Endometrial microvascular endothelial cells (primary cell): ENCODE data around the gene OTUB1. TPM values are rescaled to one million over a fixed set of nuclear protein-coding genes. Genes with fewer than 3 reads are reported as not detected.

Experiments used
- in situ Hi-C: cut with HindIII; loops from 2 replicates; pipeline ENCODE4 v1.10.0; 2017; ENCODE audit warnings: low sequenced_read_pairs, low pct_unique_long_range_greater_than_20kb; ENCODE audit errors: inconsistent ontology term
- total RNA-seq: library from RNA; depleted of rRNA; stranded (reverse); fragments of >200 nt; gene quantifications from one replicate; pipeline ENCODE4 v1.2.3, GENCODE V29; 2015; ENCODE audit errors: inconsistent ontology term

The OTUB1 gene
- total RNA-seq, 1 donor from 2014 or later: 108 TPM

- in situ Hi-C loops: loop anchor here (5.0 to 10.0 kb wide), 5 partner anchors 73 to 203 kb away; partner anchors contain the start of gene FERMT3
Measured at GRCh38 chr11:64001484-64002420, 15.5 kb downstream of the OTUB1 start.

- in situ Hi-C loops: loop anchor here (5.0 to 10.0 kb wide), 5 partner anchors 71 to 201 kb away; partner anchors contain the start of gene FERMT3
Measured at GRCh38 chr11:64003807-64004589, 17.8 kb downstream of the OTUB1 start.

- in situ Hi-C loops: loop anchor here (5.0 to 10.0 kb wide), 5 partner anchors 70 to 200 kb away; partner anchors contain the start of gene FERMT3
Measured at GRCh38 chr11:64004590-64004984, 18.3 kb downstream of the OTUB1 start.

DNA sequence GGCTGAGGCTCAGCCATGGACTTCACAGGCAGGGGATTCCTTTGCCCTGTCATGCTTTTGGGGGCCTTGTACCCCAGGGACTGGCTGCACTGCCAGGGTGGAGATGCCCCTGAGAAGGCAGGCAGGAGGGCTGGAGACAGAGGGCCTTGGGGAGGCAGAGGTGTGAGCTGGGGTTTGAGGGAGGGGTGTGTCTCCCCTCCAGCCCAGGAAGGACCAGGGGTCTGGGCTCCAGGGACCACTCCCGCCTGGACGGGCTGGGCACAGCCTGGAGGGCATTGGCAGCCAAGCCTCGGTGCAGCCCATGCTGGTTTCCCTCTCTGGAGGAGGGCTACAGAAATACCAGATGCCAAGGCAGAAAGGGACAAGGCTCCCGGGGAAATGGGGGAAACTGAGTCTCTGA is 19.5 kb downstream of the OTUB1 start:
- in situ Hi-C loops: loop anchor here (10.0 kb wide), 4 partner anchors 69 to 199 kb away; partner anchors contain the start of gene FERMT3

DNA sequence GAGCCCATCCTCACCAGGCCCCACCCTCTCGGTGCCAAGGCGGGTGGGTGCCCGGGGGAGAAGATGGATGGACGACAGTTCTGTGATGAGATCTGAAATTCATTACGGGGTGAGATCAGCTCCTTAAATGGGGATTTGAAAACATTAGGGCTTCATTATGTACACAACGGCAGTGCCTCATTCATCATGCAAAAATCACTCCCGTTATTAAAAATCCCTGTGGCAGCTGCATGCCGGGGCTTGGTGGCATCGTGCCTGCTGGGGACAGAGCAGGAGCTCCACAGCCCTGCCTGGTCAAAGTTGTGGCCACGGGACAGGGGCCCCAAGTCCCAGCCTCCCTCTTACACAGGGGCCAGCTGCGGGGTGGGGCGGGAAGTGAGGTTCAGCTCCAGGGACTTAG is 20.2 kb downstream of the OTUB1 start:
- in situ Hi-C loops: loop anchor here (10.0 kb wide), 4 partner anchors 68 to 198 kb away; partner anchors contain the start of gene FERMT3

DNA sequence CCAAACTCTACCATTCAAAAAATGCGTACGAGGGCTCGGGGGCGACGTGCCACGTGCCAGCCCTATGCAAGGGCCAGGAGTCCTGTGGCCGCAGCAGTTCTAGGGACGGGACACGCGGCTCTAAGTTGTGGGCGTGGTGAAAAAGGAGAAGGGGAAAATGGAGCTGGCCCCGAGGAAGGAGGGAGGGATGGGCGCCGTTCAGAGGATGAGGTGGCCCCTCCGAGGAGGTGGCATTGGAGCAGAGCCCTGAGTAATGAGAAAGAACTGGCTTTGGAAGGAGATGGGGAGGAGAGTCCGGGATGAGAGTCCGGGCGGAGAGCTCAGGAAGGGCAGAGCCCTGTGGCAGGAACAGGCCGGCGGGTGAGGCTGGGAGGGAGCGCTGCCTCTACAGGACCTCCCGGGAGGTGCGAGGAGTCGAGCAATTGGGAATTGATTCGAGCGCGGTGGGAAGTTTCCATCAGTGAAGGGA is 21.0 kb downstream of the OTUB1 start:
- in situ Hi-C loops: loop anchor here (10.0 kb wide), 4 partner anchors 68 to 198 kb away; partner anchors contain the start of gene FERMT3

DNA sequence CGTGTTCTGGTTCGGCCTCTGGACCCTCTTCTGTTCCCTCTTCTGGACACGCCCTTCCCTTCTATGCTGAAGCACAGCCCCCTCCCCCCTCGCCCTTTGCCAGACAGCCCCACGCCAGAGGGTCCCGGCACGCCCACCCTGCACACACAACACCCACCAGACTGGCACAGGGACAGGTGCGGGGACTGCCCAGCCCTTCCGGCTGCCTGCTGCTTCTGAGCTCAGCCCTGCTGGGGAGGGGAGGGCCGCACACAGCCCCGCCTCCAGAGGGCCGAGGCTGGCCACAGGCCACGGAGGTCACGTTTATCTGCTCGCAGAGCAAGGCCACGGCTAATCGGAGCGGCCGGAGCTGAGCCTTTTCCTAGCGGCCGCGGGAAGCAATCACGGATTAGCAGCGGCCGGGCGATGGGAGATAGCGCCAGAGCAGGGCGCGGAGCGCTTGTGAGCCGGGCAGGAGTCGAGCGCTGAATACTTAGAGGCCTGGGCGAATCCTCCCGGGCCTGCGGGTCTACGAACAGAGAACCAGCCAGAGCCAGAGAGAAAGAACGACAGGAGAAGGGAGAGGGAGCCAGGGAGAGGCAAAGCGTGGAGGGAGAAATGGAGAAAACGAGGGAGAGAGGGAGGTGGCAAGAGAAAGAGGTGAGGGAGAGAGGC is 21.5 kb downstream of the OTUB1 start:
- in situ Hi-C loops: loop anchor here (10.0 kb wide), 4 partner anchors 67 to 197 kb away; partner anchors contain the start of gene FERMT3

GRCh38 chr11:64008283-64008913 is 22.2 kb downstream of the OTUB1 start:
- in situ Hi-C loops: loop anchor here (10.0 kb wide), 4 partner anchors 66 to 196 kb away; partner anchors contain the start of gene FERMT3

DNA sequence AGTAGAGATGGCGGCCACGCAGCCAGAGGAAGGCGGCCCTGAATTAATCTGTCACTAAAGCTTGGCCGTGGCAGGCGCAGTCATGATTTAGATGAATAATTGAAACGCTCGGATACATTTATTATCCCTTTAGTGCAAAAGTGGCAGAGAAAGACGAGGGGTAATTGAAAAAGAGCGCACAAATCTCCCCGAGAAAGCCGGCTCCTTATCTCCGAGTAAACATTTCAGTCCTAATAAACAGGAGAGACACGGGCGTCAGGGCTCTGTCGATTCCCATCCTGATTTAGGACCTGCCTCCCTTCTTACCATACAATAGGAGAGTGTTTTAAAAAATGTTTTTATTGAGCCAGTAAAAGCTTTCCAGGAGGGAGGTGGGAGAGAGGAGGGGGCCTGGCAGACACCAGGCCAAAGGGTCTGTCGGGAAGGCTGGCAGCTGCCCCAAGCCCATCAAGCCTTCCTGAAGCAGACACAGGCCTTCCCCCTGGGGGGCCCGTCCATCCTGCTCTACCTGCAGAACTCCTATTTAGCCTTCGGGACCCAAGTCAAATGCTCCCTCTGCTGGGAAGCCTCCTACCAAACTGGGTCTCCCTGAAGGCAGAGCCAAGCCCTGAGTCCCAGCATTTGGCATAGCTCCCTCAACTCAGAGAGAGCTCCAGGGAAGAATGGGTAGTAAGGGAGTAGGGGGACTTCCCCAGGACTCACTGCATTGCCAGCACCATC is 22.8 kb downstream of the OTUB1 start:
- in situ Hi-C loops: loop anchor here (10.0 kb wide), 4 partner anchors 66 to 196 kb away; partner anchors contain the start of gene FERMT3

DNA sequence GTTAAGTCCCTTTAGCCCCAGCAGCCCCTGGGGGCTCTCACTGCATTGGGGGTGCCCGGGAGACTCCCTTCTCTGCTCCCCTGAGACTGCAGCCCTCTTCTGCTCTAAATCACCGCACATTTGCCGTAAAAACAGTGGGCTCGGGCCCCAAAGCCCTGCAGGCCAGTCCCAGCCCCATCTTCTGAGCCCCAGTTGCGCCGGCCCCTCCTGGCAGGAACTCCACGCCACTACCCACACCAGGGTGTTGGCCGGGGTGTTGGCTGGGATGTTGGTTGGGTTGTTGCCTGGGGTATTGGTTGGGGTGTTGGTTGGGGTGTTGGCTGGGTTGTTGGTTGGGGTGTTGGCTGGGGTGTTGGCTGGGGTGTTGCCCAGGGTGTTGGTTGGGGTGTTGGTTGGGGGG is 23.5 kb downstream of the OTUB1 start:
- in situ Hi-C loops: loop anchor here (10.0 kb wide), 4 partner anchors 65 to 195 kb away; partner anchors contain the start of gene FERMT3

DNA sequence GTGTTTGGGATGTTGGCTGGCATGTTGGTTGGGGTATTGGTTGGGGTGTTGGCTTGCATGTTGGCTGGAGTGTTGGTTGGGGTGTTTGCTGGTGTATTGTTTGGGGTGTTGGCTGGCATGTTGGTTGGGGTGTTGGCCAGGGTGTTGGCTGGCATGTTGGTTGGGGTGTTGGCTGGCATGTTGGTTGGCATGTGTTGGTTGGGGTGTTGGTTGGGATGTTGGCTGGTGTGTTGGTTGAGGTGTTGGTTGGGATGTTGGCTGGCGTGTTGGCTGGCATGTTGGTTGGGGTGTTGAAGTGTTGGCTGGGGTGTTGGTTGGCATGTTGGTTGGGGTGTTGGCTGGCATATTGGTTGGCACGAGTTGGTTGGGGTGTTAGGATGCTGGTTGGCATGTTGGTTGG is 24.5 kb downstream of the OTUB1 start:
- in situ Hi-C loops: no loop called here

- in situ Hi-C loops: no loop called here
Measured at GRCh38 chr11:64011371-64011770, 25.1 kb downstream of the OTUB1 start.

DNA sequence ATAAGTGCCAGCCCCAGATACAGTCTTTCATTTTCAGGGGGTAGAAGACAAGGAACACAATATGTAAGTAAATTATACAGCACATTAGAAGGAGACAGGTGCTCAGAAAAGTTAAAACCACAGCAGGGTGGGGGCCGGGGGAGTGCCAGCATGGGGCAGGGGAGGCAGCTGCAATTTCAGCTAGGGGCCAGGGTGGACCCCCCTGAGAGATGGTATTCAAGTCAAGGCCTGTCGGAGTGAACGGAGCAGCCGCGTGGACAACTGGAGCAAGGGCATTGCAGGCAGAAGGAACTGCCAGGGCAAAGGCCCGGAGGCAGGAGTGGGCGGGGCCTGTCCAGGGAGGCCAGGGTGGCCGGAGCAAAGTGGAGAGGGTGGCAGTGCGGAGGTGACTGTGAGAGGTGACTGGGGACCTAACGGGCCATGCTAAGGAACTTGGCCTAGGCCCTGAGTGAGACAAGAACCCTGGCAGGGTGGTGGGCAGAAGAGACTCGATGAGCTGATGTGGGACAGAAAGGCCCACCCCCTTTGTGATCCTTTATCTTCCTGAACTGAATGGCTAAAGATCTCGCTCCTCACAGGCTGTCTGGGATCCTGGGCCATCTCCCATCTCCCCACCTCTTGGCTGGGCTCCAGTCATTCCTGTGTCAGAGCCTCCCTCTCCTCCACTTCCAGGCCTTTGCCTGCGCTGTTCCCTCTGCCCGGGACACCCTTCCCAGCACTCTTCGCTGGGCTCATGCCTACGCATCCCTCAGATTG is 27.1 kb downstream of the OTUB1 start:
- in situ Hi-C loops: no loop called here

GRCh38 chr11:64014356-64014755 is 28.1 kb downstream of the OTUB1 start:
- in situ Hi-C loops: no loop called here

- in situ Hi-C loops: no loop called here
Measured at GRCh38 chr11:64015510-64015909, 29.3 kb downstream of the OTUB1 start.

DNA sequence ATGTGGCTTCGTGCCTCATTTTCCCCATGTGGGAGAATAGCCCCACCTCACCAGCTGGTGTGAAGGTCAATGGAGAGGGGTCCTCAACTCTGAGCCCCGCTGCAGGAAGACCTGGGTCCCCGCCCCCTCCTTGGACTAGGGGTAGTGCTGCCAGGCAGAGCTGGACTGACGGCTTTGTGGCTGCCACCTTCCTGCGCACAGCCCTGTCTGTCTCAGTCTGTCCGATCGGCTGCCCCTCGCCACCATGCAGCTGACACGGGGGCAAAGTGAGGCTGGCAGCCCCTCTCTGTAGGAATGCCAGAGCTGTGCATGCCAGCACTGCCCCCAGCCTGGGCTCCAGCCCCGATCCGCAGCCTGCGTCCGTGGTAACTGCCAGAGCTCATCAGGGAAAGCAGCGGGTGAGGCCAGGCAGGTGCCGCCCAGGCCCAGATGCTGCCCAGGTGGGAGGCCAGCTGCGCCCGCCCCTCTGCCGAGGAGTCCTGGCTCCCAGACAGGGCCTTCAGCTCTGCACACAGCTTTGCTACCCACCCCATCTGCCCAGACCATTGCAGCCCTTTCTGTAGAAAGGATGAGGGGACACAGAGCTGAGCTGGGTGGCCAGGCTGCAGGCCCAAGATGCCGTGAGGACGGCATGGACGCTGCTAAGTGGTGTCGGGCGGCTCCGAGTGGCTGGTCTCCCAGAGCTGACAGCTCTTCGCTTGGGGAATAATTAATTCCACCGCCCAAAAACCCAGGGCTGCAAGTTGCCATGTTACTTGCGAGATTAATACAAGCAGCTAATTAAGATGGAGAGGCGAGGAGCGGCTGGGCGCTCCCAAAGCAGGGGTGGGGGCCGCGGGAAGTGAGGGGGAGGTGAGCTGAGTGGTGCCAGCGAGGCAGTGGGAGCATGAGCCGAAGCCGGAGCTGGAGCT is 30.0 kb downstream of the OTUB1 start:
- in situ Hi-C loops: no loop called here
